ENCODE results near the gene RSAD1. TPM values are rescaled to one million over a fixed set of nuclear protein-coding genes. Genes with fewer than 3 reads are reported as not detected.

The RSAD1 gene
- total RNA-seq, 1 donor from 2014 or later, result 9.7 TPM

DNA sequence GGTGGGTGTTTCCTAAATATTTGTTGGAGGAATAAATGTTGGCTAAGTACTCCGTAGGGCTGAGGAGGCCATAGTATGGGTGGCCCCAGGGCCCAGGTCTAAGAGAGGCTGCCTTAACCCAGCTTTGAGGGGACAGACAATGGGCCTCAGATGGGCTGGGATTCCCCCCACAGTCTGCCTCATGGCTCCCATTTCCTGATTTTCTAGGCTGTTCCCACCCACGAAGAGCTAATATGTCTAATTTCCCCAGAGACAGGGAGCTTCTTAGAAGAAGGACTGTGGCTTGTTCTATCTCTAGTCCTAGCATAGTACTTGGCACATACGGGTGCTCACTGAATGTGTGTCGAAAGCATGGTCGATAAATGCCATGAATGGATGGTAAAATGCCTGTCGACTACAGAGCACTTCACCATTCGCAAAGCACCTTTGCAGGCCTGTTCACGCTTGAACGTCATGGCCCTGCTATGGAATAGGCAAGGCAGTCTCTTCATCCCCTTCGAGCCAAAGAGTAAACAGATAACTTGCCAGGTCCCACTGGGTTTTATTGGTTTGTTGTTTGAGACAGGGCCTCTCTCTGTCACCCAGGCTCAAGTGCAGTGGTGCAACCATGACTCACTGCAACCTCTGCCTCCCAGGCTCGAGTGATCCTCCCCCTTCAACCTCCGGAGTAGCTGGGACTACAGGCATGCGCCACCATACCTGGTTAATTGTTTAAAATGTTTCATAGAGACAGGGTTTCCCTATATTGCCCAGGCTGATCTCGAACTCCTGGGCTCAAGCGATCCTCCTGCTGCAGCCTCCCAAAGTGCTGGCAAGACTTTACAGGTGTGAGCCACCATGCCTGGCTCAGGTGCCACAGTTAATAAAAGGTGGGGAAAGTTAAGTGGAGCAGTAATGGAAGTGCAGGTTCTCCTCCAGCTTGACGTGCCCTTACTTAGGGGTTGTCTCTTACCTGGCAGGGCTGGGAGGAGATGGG lies 19.7 kb upstream of the RSAD1 start:
- TF ChIP-seq, protein P1, sequence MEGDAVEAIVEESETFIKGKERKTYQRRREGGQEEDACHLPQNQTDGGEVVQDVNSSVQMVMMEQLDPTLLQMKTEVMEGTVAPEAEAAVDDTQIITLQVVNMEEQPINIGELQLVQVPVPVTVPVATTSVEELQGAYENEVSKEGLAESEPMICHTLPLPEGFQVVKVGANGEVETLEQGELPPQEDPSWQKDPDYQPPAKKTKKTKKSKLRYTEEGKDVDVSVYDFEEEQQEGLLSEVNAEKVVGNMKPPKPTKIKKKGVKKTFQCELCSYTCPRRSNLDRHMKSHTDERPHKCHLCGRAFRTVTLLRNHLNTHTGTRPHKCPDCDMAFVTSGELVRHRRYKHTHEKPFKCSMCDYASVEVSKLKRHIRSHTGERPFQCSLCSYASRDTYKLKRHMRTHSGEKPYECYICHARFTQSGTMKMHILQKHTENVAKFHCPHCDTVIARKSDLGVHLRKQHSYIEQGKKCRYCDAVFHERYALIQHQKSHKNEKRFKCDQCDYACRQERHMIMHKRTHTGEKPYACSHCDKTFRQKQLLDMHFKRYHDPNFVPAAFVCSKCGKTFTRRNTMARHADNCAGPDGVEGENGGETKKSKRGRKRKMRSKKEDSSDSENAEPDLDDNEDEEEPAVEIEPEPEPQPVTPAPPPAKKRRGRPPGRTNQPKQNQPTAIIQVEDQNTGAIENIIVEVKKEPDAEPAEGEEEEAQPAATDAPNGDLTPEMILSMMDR (IDR thresholded peaks at IDR 0.05), result no peak
- TF ChIP-seq EZH2phosphoT487 (IDR thresholded peaks at IDR 0.05) (no peak), EZH2 (IDR thresholded peaks at IDR 0.05) (no peak)
- no peaks in the 10 kb centered on the region for H3K4me1 ChIP-seq
- Mint-ChIP-seq H3K27ac (no peak overlapping the region), H3K9me3 (no peaks in the 10 kb centered on the region), H3K4me1 (no peaks in the 10 kb centered on the region), H3K36me3 (no peaks in the 10 kb centered on the region), H3K27me3 (ENCODE audit: insufficient read depth, low read depth) (peaks cover 5% of the 10 kb centered on the region), H3K4me3 (no peak overlapping the region)
- H3K27ac ChIP-seq, result no peak overlapping the region
- DNase-seq (ENCODE audit: low spot score), result no peak
- no peak overlapping the region for H3K4me3 ChIP-seq
- H3K27me3 ChIP-seq, result no peaks in the 10 kb centered on the region
- no peak overlapping the region for H2AFZ ChIP-seq (replicated peaks)
- H3F3A ChIP-seq (ENCODE audit: low read depth), result no peaks in the 10 kb centered on the region
- no peak overlapping the region for H3K4me2 ChIP-seq
- H3K79me2 ChIP-seq (ENCODE audit: low read depth), result no peaks in the 10 kb centered on the region
- no peaks in the 10 kb centered on the region for H3K36me3 ChIP-seq
- no peak overlapping the region for H3K9ac ChIP-seq
- no peaks in the 10 kb centered on the region for H4K20me1 ChIP-seq (ENCODE audit: low read depth)
- H3K9me3 ChIP-seq (ENCODE audit: low read depth), result no peaks in the 10 kb centered on the region

DNA sequence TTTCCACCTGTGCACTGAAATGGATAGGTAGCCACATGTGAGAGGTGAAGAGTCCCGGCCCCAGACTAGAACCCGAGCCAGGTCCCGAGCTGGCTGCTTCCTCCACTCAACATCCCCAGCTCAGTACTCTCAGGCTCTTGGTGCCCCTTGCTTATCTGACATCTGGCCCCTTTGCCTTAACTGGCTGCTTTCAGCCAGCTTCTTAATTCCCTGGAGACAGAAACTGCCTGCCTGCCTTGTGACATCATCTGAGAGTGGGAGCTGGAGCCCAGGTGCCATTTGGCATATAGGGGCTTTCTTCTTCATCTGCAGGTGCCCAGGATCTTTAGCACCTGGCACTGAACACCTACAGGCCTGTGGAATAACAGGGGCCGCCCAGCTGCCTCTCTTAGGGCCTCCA lies 18.9 kb upstream of the RSAD1 start:
- H2AFZ ChIP-seq (replicated peaks), result no peak overlapping the region
- no peaks in the 10 kb centered on the region for H3K36me3 ChIP-seq
- peaks cover 8% of the 10 kb centered on the region for H3K27me3 Mint-ChIP-seq (ENCODE audit: insufficient read depth, low read depth)
- H3K4me3 Mint-ChIP-seq, result no peak overlapping the region
- no peaks in the 10 kb centered on the region for H3K4me1 ChIP-seq
- TF ChIP-seq EZH2phosphoT487 (IDR thresholded peaks at IDR 0.05) (no peak), EZH2 (IDR thresholded peaks at IDR 0.05) (no peak)
- TF ChIP-seq, protein P1 (IDR thresholded peaks at IDR 0.05), result no peak
- no peak for DNase-seq (ENCODE audit: low spot score)
- no peak overlapping the region for H3K27ac ChIP-seq
- no peaks in the 10 kb centered on the region for H3K79me2 ChIP-seq (ENCODE audit: low read depth)
- H3K9me3 ChIP-seq (ENCODE audit: low read depth), result no peaks in the 10 kb centered on the region
- H3K9ac ChIP-seq, result no peak overlapping the region
- H3K4me1 Mint-ChIP-seq, result no peaks in the 10 kb centered on the region
- H3K27me3 ChIP-seq, result no peaks in the 10 kb centered on the region
- H4K20me1 ChIP-seq (ENCODE audit: low read depth), result no peaks in the 10 kb centered on the region
- no peak overlapping the region for H3K27ac Mint-ChIP-seq
- H3K4me2 ChIP-seq, result no peak overlapping the region
- H3F3A ChIP-seq (ENCODE audit: low read depth), result no peaks in the 10 kb centered on the region
- H3K36me3 Mint-ChIP-seq, result no peaks in the 10 kb centered on the region
- no peaks in the 10 kb centered on the region for H3K9me3 Mint-ChIP-seq
- no peak overlapping the region for H3K4me3 ChIP-seq

- Histone ChIP-seq H3K27ac (no peak overlapping the region), H4K20me1 (ENCODE audit: low read depth) (no peaks in the 10 kb centered on the region), H3K36me3 (no peaks in the 10 kb centered on the region), H3K79me2 (ENCODE audit: low read depth) (no peaks in the 10 kb centered on the region), H3K4me3 (no peak overlapping the region), H3K9ac (no peak overlapping the region), H3F3A (ENCODE audit: low read depth) (no peaks in the 10 kb centered on the region), H3K4me1 (no peaks in the 10 kb centered on the region), H3K27me3 (no peaks in the 10 kb centered on the region), H3K9me3 (ENCODE audit: low read depth) (no peaks in the 10 kb centered on the region), H2AFZ (replicated peaks) (no peak overlapping the region), H3K4me2 (no peak overlapping the region)
- TF ChIP-seq EZH2 (IDR thresholded peaks at IDR 0.05) (no peak), EZH2phosphoT487 (IDR thresholded peaks at IDR 0.05) (no peak)
- TF ChIP-seq, protein P1 (IDR thresholded peaks at IDR 0.05), result no peak
- no peaks in the 10 kb centered on the region for H3K9me3 Mint-ChIP-seq
- H3K27ac Mint-ChIP-seq, result no peak overlapping the region
- no peaks in the 10 kb centered on the region for H3K36me3 Mint-ChIP-seq
- no peak for DNase-seq (ENCODE audit: low spot score)
- H3K4me3 Mint-ChIP-seq, result no peak overlapping the region
- H3K4me1 Mint-ChIP-seq, result no peaks in the 10 kb centered on the region
- H3K27me3 Mint-ChIP-seq (ENCODE audit: insufficient read depth, low read depth), result peaks cover 16% of the 10 kb centered on the region
Measured at GRCh38 chr17:50460831-50461526, 17.7 kb upstream of the RSAD1 start.

Data from neural progenitor cell (in vitro differentiated cells).